MCF 10A (cell line): ENCODE results near the gene CASTOR1. TPM values are rescaled to one million over a fixed set of nuclear protein-coding genes. Genes with fewer than 3 reads are reported as not detected.

Source experiments
- BruUV-seq: library from RNA; stranded (reverse); fragments of 400-500 nt; replicated peaks from 2 replicates; lab custom pipeline; 2021; lab: Mats Ljungman, UMichigan
- CTCF ChIA-PET: fragments of 300-600 bp; sonication (Branson Sonifier 250); formaldehyde crosslinking; extraction: SDS; loops from one replicate; lab custom pipeline; 2021; ENCODE audit warnings: antibody characterized with exemption, inconsistent platforms; lab: Yijun Ruan, JAX
- POLR2A ChIA-PET: fragments of 300-600, 350-650 bp; sonication (Branson Sonifier 250); formaldehyde crosslinking; extraction: SDS; loops from one replicate; lab custom pipeline; 2020; ENCODE audit warnings: antibody characterized with exemption, inconsistent platforms; lab: Yijun Ruan, JAX
- DNase-seq: peaks from one replicate; pipeline ENCODE4 v3.0.0-alpha.2; 2018; ENCODE audit not compliant: unreplicated experiment
- H3K27ac Mint-ChIP-seq: one replicate; pipeline ENCODE4 v1.8.0; 2022; ENCODE audit warnings: mild to moderate bottlenecking, low read depth, mixed read lengths; ENCODE audit not compliant: unreplicated experiment
- H3K27me3 Mint-ChIP-seq: one replicate; pipeline ENCODE4 v1.8.0; 2022; ENCODE audit warnings: mixed read lengths; ENCODE audit not compliant: insufficient read depth, unreplicated experiment
- H3K36me3 Mint-ChIP-seq: one replicate; pipeline ENCODE4 v1.8.0; 2022; ENCODE audit warnings: mild to moderate bottlenecking, moderate library complexity, mixed read lengths; ENCODE audit not compliant: insufficient read depth, unreplicated experiment
- H3K4me1 Mint-ChIP-seq: one replicate; pipeline ENCODE4 v1.8.0; 2022; ENCODE audit warnings: mixed read lengths; ENCODE audit not compliant: insufficient read depth, unreplicated experiment
- H3K4me3 Mint-ChIP-seq: one replicate; pipeline ENCODE4 v1.8.0; 2022; ENCODE audit warnings: mild to moderate bottlenecking, moderate library complexity, mixed read lengths; ENCODE audit not compliant: unreplicated experiment
- H3K9me3 Mint-ChIP-seq: one replicate; pipeline ENCODE4 v1.8.0; 2022; ENCODE audit warnings: mixed read lengths; ENCODE audit not compliant: unreplicated experiment
- CTCF ChIP-seq: fragments of 200-600 bp; IDR thresholded peaks from one replicate; pipeline ENCODE4 v1.8.0; 2022; ENCODE audit warnings: antibody characterized with exemption, mild to moderate bottlenecking; ENCODE audit not compliant: unreplicated experiment
- intact Hi-C: fragments of 100-400 bp; cut with micrococcal nuclease; formaldehyde crosslinking; loops from 2 replicates; pipeline ENCODE4 v1.14.1; 2022
- total RNA-seq: library from RNA; stranded (reverse); gene quantifications from 2 replicates; pipeline ENCODE4 v1.2.3, GENCODE V29; 2022

Gene CASTOR1
- total RNA-seq, 1 experiment from 2014 or later, result 1.2 TPM

GRCh38 chr22:30307041-30307574 lies 17.8 kb upstream of the CASTOR1 start:
- Mint-ChIP-seq H3K4me1 (peaks cover 66% of the 10 kb centered on the region), H3K27ac (no peak overlapping the region), H3K4me3 (no peak overlapping the region), H3K36me3 (no peaks in the 10 kb centered on the region), H3K27me3 (no peaks in the 10 kb centered on the region), H3K9me3 (no peaks in the 10 kb centered on the region)
- BruUV-seq, result no TSS peak
- POLR2A ChIA-PET, result interaction anchor here (1.0 kb wide), 1 partner anchor 16 kb away, joined by 3 read pairs; no protein-coding TSS in a partner anchor
- TF ChIP-seq CTCF, result no peak
- DNase-seq, result no peak
- CTCF ChIA-PET, result interaction anchor here (0.6 kb wide), 1 partner anchor 12 kb away, joined by 3 read pairs; no protein-coding TSS in a partner anchor
- intact Hi-C loops, result no loop called here

DNA sequence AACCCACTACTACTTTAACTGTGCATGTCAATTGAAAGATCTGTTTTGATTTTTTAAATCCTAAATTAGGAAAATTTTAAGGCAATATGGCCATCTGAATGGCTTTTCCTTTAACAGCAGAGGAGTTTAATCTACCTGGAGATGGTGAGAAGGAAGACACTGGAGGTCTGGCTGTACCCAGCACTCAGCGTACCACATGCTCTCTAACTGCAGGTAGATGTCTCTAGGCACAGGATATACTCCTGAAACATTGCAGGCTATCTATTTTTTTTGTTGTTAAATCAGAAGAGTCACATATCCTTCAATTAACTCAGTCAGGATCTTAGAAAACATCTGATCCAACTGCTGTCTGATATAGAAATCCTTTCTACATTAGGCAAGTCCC lies 17.3 kb upstream of the CASTOR1 start:
- no TSS peak for BruUV-seq
- Mint-ChIP-seq H3K27ac (no peak overlapping the region), H3K36me3 (no peaks in the 10 kb centered on the region), H3K4me3 (no peak overlapping the region), H3K27me3 (no peaks in the 10 kb centered on the region), H3K9me3 (no peaks in the 10 kb centered on the region), H3K4me1 (peaks cover 67% of the 10 kb centered on the region)
- TF ChIP-seq CTCF, result no peak
- DNase-seq, result no peak
- ChIA-PET POLR2A (interaction anchor here (1.0 kb wide), 1 partner anchor 16 kb away, joined by 3 read pairs; no protein-coding TSS in a partner anchor), CTCF (interaction anchor here (1.4 kb wide), 1 partner anchor 18 kb away, joined by 4 read pairs; no protein-coding TSS in a partner anchor)
- intact Hi-C loops, result no loop called here

DNA sequence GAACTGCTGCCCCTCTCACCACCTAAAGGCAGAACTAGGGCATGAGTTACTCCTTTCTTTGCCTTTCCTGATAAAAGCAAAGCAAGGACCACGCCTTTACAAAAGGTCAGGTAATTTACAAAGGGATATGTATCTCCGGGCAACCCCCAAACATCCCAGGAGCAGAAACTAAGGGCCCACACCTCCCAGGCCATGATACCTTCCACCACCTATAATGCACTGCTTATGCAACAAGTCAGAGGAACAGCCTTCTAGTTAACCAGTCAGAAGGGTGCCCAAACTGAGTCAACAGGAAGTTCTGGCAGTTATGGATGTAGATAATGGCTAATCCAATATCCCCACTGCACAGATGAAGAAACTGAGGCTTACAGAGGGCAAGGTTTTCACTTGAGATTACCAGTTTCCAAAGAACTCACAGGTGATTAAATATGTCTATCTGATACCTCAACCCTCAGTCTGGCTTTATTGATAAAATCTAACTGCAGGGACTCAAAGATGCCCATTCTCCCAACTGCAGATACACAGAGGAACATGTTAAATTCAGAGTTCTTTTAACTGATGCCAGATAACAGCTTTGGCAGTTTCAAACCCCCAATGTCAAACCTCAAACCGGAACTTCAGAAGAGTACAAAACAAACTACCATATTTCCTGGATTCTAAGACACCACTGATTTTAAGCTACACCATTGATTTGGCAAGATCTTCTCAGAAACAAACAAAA lies 16.8 kb upstream of the CASTOR1 start:
- Mint-ChIP-seq H3K36me3 (no peaks in the 10 kb centered on the region), H3K4me1 (peaks cover 66% of the 10 kb centered on the region), H3K27ac (peak overlapping the region; percentile 49), H3K4me3 (no peak overlapping the region), H3K9me3 (no peaks in the 10 kb centered on the region), H3K27me3 (no peaks in the 10 kb centered on the region)
- ChIA-PET CTCF (interaction anchor here (1.4 kb wide), 1 partner anchor 19 kb away, joined by 4 read pairs; no protein-coding TSS in a partner anchor), POLR2A (interaction anchor here (1.0 to 6.3 kb wide), 2 partner anchors 15 to 17 kb away, joined by 3 to 41 read pairs; partner anchors contain the start of gene CASTOR1)
- no TSS peak for BruUV-seq
- no peak for DNase-seq
- no peak for TF ChIP-seq CTCF
- intact Hi-C loops, result no loop called here

DNA sequence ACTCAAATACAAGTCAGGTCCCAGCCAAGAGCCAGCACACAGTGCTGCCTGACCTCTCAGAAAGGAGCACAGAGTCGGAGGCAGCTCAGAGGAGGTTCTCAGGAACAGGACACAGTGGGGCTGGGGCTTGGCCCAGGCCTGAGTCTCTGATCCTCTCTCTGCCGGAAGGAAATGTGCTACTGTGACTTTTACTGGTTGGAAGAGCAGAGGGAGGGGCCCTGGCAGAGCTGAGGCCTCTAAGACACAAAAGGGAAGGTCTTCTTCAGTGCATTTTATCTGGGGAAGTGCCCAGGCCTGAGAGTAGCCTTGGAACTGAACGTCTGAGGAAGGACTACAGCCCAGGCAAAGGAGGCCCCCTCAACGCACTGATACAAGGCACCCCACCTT lies 16.2 kb upstream of the CASTOR1 start:
- Mint-ChIP-seq H3K36me3 (peaks cover under 1% of the 10 kb centered on the region), H3K27me3 (no peaks in the 10 kb centered on the region), H3K27ac (peak overlapping the region; percentile 49), H3K4me3 (peak overlapping the region; percentile 15), H3K4me1 (peaks cover 60% of the 10 kb centered on the region), H3K9me3 (no peaks in the 10 kb centered on the region)
- ChIA-PET POLR2A (interaction anchor here (6.3 kb wide), 1 partner anchor 16 kb away, joined by 41 read pairs; the partner anchor contains the start of gene CASTOR1), CTCF (interaction anchor here (1.0 to 1.4 kb wide), 3 partner anchors 14 to 50 kb away, joined by 4 to 5 read pairs (median 4); no protein-coding TSS in a partner anchor)
- peak; percentile 42 for DNase-seq
- intact Hi-C loops, result no loop called here
- no TSS peak for BruUV-seq
- no peak for TF ChIP-seq CTCF
